ENCODE data around the gene CD40LG.

- TF ChIP-seq, protein P1, sequence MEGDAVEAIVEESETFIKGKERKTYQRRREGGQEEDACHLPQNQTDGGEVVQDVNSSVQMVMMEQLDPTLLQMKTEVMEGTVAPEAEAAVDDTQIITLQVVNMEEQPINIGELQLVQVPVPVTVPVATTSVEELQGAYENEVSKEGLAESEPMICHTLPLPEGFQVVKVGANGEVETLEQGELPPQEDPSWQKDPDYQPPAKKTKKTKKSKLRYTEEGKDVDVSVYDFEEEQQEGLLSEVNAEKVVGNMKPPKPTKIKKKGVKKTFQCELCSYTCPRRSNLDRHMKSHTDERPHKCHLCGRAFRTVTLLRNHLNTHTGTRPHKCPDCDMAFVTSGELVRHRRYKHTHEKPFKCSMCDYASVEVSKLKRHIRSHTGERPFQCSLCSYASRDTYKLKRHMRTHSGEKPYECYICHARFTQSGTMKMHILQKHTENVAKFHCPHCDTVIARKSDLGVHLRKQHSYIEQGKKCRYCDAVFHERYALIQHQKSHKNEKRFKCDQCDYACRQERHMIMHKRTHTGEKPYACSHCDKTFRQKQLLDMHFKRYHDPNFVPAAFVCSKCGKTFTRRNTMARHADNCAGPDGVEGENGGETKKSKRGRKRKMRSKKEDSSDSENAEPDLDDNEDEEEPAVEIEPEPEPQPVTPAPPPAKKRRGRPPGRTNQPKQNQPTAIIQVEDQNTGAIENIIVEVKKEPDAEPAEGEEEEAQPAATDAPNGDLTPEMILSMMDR (conservative IDR thresholded peaks at IDR 0.05; ENCODE audit: low read length), result no peak
- TF ChIP-seq EZH2phosphoT487 (IDR thresholded peaks at IDR 0.05; ENCODE audit: borderline replicate concordance), result no peak
These were observed 27.2 kb upstream of the CD40LG start for GRCh38 chrX:136620780-136621179.
